ENCODE results near the gene YWHAQ. TPM values are rescaled to one million over a fixed set of nuclear protein-coding genes. Genes with fewer than 3 reads are reported as not detected.

Gene YWHAQ
- total RNA-seq, 1 donor from 2014 or later = 378 TPM

DNA sequence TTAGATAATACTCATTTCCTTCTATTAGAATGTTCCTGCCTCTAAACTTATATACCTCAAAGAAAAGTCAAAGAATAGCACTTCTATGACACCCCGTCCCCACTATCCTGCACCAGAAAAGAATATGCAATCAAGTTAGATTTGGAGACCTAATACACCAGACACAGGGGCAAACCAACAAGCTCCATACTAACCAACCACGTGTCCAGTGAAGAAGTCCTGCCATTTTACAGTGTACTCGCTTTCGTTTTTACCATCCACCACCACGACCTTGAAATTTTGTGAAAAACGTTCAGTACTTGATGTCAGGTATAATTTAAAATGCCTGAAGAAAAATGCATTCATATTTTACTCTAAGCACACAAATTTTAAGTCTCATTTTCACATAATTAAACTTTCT is 94.3 kb downstream of the YWHAQ start:
- Mint-ChIP-seq H3K36me3 (ENCODE audit: insufficient read depth) (peaks cover 5% of the 10 kb centered on the region), H3K27me3 (no peaks in the 10 kb centered on the region), H3K9me3 (ENCODE audit: low read depth) (no peaks in the 10 kb centered on the region), H3K4me3 (ENCODE audit: low read depth) (no peak overlapping the region), H3K27ac (peak overlapping the region; percentile 58), H3K4me1 (ENCODE audit: low read depth) (peaks cover 5% of the 10 kb centered on the region)
- no peak for DNase-seq (ENCODE audit: low spot score, unreplicated experiment)
- TF ChIP-seq, protein P1, sequence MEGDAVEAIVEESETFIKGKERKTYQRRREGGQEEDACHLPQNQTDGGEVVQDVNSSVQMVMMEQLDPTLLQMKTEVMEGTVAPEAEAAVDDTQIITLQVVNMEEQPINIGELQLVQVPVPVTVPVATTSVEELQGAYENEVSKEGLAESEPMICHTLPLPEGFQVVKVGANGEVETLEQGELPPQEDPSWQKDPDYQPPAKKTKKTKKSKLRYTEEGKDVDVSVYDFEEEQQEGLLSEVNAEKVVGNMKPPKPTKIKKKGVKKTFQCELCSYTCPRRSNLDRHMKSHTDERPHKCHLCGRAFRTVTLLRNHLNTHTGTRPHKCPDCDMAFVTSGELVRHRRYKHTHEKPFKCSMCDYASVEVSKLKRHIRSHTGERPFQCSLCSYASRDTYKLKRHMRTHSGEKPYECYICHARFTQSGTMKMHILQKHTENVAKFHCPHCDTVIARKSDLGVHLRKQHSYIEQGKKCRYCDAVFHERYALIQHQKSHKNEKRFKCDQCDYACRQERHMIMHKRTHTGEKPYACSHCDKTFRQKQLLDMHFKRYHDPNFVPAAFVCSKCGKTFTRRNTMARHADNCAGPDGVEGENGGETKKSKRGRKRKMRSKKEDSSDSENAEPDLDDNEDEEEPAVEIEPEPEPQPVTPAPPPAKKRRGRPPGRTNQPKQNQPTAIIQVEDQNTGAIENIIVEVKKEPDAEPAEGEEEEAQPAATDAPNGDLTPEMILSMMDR (IDR thresholded peaks at IDR 0.05; ENCODE audit: unreplicated experiment) = no peak

DNA sequence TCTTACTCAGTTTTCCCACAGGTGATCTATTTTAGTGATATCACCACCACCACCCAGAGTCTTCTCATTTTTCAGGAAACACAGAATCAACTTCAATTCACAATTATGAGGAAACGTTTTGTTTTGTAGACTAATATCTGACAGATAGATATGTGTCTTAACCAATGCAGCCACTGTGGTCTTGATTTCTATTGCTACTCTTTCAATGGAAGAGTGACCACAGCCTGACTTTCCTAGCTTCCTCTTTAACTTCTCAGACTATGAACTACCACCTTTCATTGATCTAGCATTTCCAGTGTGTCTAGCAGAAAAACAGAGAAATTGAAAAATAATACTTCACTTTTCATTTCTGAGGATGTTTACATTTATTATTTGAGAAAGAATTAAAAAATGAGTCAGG is 95.6 kb downstream of the YWHAQ start:
- H3K9me3 Mint-ChIP-seq (ENCODE audit: low read depth) = no peaks in the 10 kb centered on the region
- TF ChIP-seq, protein P1 (IDR thresholded peaks at IDR 0.05; ENCODE audit: unreplicated experiment) = no peak

More for the DNA sequence above, 95.6 kb downstream of the YWHAQ start:
- no peak overlapping the region for H3K27ac Mint-ChIP-seq
- H3K4me1 Mint-ChIP-seq (ENCODE audit: low read depth) = peaks cover 5% of the 10 kb centered on the region
- H3K36me3 Mint-ChIP-seq (ENCODE audit: insufficient read depth) = peaks cover 7% of the 10 kb centered on the region
- H3K27me3 Mint-ChIP-seq = no peaks in the 10 kb centered on the region
- DNase-seq (ENCODE audit: low spot score, unreplicated experiment) = no peak
- no peak overlapping the region for H3K4me3 Mint-ChIP-seq (ENCODE audit: low read depth)

Other genes starting within 250 kb of the YWHAQ start
- gene ITGB1BP1, start 207.5 kb downstream of the YWHAQ start, total RNA-seq = 40.7 and 41.8 TPM in 2 replicates
- 60.3 and 60.4 TPM in 2 replicates for gene CPSF3, start 207.3 kb downstream of the YWHAQ start, total RNA-seq
- gene IAH1, start 156.4 kb downstream of the YWHAQ start, total RNA-seq = 36.6 and 37.4 TPM in 2 replicates
- gene ADAM17, start 75.2 kb downstream of the YWHAQ start, total RNA-seq = 53.1 and 53.6 TPM in 2 replicates
- 28.6 and 30.5 TPM in 2 replicates for gene TAF1B, start 212.5 kb upstream of the YWHAQ start, total RNA-seq

Data from progenitor cell of endocrine pancreas (in vitro differentiated cells).